Stimulated activated naive CD8-positive, alpha-beta T cell treated with anti-CD3 and anti-CD28 coated beads, Interleukin-15, Interleukin-2, amounts not matched to agents 100 U/mL and 50 U/mL, for 24 hours (primary cell): ENCODE results near the gene TRIM47.

Experiments used
- ATAC-seq: fragments of 150-1000 bp; cut with Tn5 transposase; one replicate; pipeline ENCODE4 v1.10.0; 2021
- DNase-seq: peaks from one replicate; pipeline ENCODE4 v3.0.0; 2021

The TRIM47 gene

GRCh38 chr17:75830164-75831031 lies 48.0 kb downstream of the TRIM47 start:
- DNase-seq: peak; percentile 56
- ATAC-seq: no peak

GRCh38 chr17:75829747-75830146 lies 48.6 kb downstream of the TRIM47 start:
- DNase-seq (no peak), ATAC-seq (no peak)

- no peak for DNase-seq
- no peak for ATAC-seq
Measured at GRCh38 chr17:75828741-75829140, 49.6 kb downstream of the TRIM47 start.

GRCh38 chr17:75828076-75828400 lies 50.3 kb downstream of the TRIM47 start:
- ATAC-seq (no peak), DNase-seq (no peak)

GRCh38 chr17:75827308-75828075 lies 50.9 kb downstream of the TRIM47 start:
- peak; percentile 33 for ATAC-seq
- DNase-seq: peak; percentile 67

- no peak for ATAC-seq
- no peak for DNase-seq
Measured at GRCh38 chr17:75826561-75827307, 51.6 kb downstream of the TRIM47 start.

- DNase-seq: no peak
- no peak for ATAC-seq
Measured at GRCh38 chr17:75825748-75826370, 52.5 kb downstream of the TRIM47 start.

- DNase-seq: no peak
- no peak for ATAC-seq
Measured at GRCh38 chr17:75825149-75825552, 53.2 kb downstream of the TRIM47 start.

- ATAC-seq: no peak
- no peak for DNase-seq
Measured at GRCh38 chr17:75824666-75825065, 53.7 kb downstream of the TRIM47 start.
